ENCODE measurements around the gene SLC9A3. TPM values are rescaled to one million over a fixed set of nuclear protein-coding genes. Genes with fewer than 3 reads are reported as not detected.

Gene SLC9A3
- total RNA-seq, 1 experiment from 2014 or later: 0.85 TPM

- Histone ChIP-seq H3K27me3 (ENCODE audit: insufficient read depth, low read length) (no peaks in the 10 kb centered on the region), H3K4me1 (ENCODE audit: insufficient read depth, low read length) (no peaks in the 10 kb centered on the region), H3K23me2 (ENCODE audit: insufficient read length, low read depth, low read length, poor library complexity, severe bottlenecking) (no peaks in the 10 kb centered on the region), H3K56ac (ENCODE audit: insufficient read length, low read depth, low read length) (no peak overlapping the region), H2BK5ac (ENCODE audit: insufficient read length, low read length) (no peak overlapping the region), H2BK15ac (ENCODE audit: low read depth, low read length) (no peak overlapping the region), H2BK20ac (ENCODE audit: low read depth, low read length, poor library complexity, severe bottlenecking) (no peak overlapping the region), H4K20me1 (ENCODE audit: control insufficient read depth, insufficient read depth, insufficient read length) (no peaks in the 10 kb centered on the region), H2AFZ (ENCODE audit: low read length) (no peak overlapping the region), H2AK5ac (ENCODE audit: insufficient read length, low read length) (no peak overlapping the region), H3K79me2 (ENCODE audit: insufficient read depth, low read length) (no peaks in the 10 kb centered on the region), H3K4me2 (ENCODE audit: insufficient read depth, insufficient read length, low read length) (no peak overlapping the region), H3K4ac (ENCODE audit: low read depth, low read length) (no peak overlapping the region), H3K18ac (ENCODE audit: insufficient read length, low read depth, low read length) (no peak overlapping the region), H3K27ac (ENCODE audit: insufficient read length, low read depth, low read length) (no peak overlapping the region), H3T11ph (ENCODE audit: low read length) (no peak overlapping the region), H2BK120ac (ENCODE audit: low read depth, low read length, poor library complexity, severe bottlenecking) (no peak overlapping the region), H3K79me1 (ENCODE audit: insufficient read depth, low read depth, low read length, poor library complexity, severe bottlenecking) (no peaks in the 10 kb centered on the region), H4K91ac (ENCODE audit: insufficient read length, low read depth, low read length) (no peak overlapping the region), H3K9me3 (ENCODE audit: control insufficient read depth, low read depth, low read length) (no peaks in the 10 kb centered on the region), H4K8ac (replicated peaks; ENCODE audit: insufficient read length, low read depth, low read length) (no peak overlapping the region), H2BK12ac (ENCODE audit: insufficient read length, low read depth, low read length) (no peak overlapping the region), H4K5ac (ENCODE audit: insufficient read length, low read depth, low read length) (no peak overlapping the region), H3K9ac (ENCODE audit: extremely low read depth, insufficient read length, low read length) (no peak overlapping the region), H3K23ac (ENCODE audit: insufficient read length, low read depth, low read length) (no peak overlapping the region), H3K14ac (ENCODE audit: insufficient read depth, low read length) (no peak overlapping the region)
- Mint-ChIP-seq H3K4me1 (peaks cover 3 to 6% of the 10 kb centered on the region in 2 experiments; a peak in 3 of 4 replicates), H3K27me3 (ENCODE audit: low read depth) (peaks cover 14% of the 10 kb centered on the region), H3K27ac (no peak overlapping the region; a peak in 1 of 7 replicates), H3K4me3 (no peak overlapping the region), H3K36me3 (ENCODE audit: insufficient read depth in 1 of 3, low read depth in 3 of 3) (no peaks in the 10 kb centered on the region; a peak in 2 of 7 replicates), H3K9me3 (peaks cover 3% of the 10 kb centered on the region in 2 experiments; a peak in 2 of 5 replicates)
- no peak for DNase-seq
- TF ChIP-seq, protein P1, sequence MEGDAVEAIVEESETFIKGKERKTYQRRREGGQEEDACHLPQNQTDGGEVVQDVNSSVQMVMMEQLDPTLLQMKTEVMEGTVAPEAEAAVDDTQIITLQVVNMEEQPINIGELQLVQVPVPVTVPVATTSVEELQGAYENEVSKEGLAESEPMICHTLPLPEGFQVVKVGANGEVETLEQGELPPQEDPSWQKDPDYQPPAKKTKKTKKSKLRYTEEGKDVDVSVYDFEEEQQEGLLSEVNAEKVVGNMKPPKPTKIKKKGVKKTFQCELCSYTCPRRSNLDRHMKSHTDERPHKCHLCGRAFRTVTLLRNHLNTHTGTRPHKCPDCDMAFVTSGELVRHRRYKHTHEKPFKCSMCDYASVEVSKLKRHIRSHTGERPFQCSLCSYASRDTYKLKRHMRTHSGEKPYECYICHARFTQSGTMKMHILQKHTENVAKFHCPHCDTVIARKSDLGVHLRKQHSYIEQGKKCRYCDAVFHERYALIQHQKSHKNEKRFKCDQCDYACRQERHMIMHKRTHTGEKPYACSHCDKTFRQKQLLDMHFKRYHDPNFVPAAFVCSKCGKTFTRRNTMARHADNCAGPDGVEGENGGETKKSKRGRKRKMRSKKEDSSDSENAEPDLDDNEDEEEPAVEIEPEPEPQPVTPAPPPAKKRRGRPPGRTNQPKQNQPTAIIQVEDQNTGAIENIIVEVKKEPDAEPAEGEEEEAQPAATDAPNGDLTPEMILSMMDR (conservative IDR thresholded peaks at IDR 0.05): no peak
- no CpG with 5 or more reads among the region's 4 CpGs for WGBS (ENCODE audit: extremely low coverage, insufficient read length, low lambda C conversion rate)
Measured at GRCh38 chr5:431711-432050, 92.6 kb downstream of the SLC9A3 start.

All from H9 (cell line).